Measurements from ENCODE around the gene CHL1. TPM values are rescaled to one million over a fixed set of nuclear protein-coding genes. Genes with fewer than 3 reads are reported as not detected.

CHL1 gene
- total RNA-seq, 4 donors from 2014 or later: 2.6 to 64.8 (median 17.7) TPM

DNA sequence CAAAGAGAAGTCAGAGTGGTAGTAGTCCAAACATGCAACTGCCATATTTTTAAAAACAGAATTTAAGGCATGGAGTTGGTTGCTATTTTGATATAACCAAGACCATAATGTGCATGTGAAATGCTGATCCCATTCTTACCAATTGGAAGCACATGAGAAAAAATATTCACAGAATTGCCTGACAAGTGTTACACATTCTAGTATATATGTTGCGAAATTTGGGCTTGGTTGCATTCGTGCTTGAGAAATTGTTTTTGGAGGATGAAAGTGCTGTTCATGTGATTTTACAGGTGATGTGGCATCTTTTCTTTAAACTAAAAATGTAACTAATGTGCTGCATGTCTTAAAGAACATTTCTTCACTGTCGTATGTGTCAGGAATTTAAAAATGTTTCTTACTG lies 199.7 kb downstream of the CHL1 start:
- no peaks in the 10 kb centered on the region for H3K4me1 ChIP-seq
- intact Hi-C loops (cut with DNase I; ENCODE audit: low total_unique reads): no loop called here
- H3K27ac ChIP-seq: no peak overlapping the region
- no peak for DNase-seq
- no peaks in the 10 kb centered on the region for H3K36me3 ChIP-seq
- H3K9me3 ChIP-seq: no peaks in the 10 kb centered on the region
- TF ChIP-seq POLR2A (IDR thresholded peaks at IDR 0.05): no peak
- TF ChIP-seq, protein P1, sequence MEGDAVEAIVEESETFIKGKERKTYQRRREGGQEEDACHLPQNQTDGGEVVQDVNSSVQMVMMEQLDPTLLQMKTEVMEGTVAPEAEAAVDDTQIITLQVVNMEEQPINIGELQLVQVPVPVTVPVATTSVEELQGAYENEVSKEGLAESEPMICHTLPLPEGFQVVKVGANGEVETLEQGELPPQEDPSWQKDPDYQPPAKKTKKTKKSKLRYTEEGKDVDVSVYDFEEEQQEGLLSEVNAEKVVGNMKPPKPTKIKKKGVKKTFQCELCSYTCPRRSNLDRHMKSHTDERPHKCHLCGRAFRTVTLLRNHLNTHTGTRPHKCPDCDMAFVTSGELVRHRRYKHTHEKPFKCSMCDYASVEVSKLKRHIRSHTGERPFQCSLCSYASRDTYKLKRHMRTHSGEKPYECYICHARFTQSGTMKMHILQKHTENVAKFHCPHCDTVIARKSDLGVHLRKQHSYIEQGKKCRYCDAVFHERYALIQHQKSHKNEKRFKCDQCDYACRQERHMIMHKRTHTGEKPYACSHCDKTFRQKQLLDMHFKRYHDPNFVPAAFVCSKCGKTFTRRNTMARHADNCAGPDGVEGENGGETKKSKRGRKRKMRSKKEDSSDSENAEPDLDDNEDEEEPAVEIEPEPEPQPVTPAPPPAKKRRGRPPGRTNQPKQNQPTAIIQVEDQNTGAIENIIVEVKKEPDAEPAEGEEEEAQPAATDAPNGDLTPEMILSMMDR (IDR thresholded peaks at IDR 0.05): no peak
- no peak overlapping the region for H3K4me3 ChIP-seq
- H3K27me3 ChIP-seq: no peaks in the 10 kb centered on the region

DNA sequence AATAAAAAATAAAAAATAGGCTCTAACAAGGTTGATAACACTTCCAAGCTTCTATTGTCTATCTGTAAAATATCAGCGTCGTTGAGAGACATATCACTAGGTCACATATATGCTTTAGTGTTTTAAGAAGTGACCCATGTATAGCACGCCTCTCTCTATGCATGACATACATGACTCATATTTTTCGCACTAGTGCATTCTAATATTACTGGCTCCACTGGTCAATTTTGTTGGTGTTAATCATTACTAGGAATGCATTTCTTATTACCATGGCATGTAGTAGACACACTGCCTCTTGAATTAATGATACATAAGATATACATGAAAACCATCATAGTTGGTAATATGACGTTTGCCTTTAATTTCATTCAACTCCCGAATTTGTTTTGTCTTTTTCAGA lies 203.1 kb downstream of the CHL1 start:
- Histone ChIP-seq H3K4me1 (no peaks in the 10 kb centered on the region), H3K4me3 (no peak overlapping the region), H3K27me3 (no peaks in the 10 kb centered on the region), H3K36me3 (no peaks in the 10 kb centered on the region), H3K9me3 (no peaks in the 10 kb centered on the region), H3K27ac (no peak overlapping the region)
- TF ChIP-seq, protein P1 (IDR thresholded peaks at IDR 0.05): no peak
- no peak for TF ChIP-seq POLR2A (IDR thresholded peaks at IDR 0.05)
- no peak for DNase-seq
- intact Hi-C loops (cut with DNase I; ENCODE audit: low total_unique reads): no loop called here

DNA sequence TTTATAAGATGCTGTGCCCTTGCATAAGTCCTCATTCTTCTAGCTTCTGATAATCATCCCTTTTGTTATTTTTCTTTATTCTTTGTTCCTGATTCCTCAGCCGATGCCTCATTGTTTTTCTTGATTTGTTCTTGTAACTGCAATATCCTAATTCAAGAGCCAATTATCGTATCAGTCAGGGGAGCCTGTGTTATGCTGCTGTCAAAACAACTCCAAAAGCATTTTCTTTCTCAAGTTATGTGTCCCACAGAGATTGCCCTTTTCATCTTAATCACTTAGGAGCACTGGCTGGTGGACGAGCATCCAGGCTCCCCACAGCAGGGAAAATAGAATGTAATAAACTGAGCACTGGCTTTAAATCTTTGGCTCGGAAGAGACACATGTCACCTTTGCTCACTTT lies 207.3 kb downstream of the CHL1 start:
- H3K27me3 ChIP-seq: no peaks in the 10 kb centered on the region
- H3K4me3 ChIP-seq: no peak overlapping the region
- no peaks in the 10 kb centered on the region for H3K9me3 ChIP-seq
- intact Hi-C loops (cut with DNase I; ENCODE audit: low total_unique reads): no loop called here
- no peaks in the 10 kb centered on the region for H3K4me1 ChIP-seq
- H3K27ac ChIP-seq: no peak overlapping the region
- H3K36me3 ChIP-seq: no peaks in the 10 kb centered on the region
- TF ChIP-seq, protein P1 (IDR thresholded peaks at IDR 0.05): no peak
- TF ChIP-seq POLR2A (IDR thresholded peaks at IDR 0.05): no peak
- no peak for DNase-seq

DNA sequence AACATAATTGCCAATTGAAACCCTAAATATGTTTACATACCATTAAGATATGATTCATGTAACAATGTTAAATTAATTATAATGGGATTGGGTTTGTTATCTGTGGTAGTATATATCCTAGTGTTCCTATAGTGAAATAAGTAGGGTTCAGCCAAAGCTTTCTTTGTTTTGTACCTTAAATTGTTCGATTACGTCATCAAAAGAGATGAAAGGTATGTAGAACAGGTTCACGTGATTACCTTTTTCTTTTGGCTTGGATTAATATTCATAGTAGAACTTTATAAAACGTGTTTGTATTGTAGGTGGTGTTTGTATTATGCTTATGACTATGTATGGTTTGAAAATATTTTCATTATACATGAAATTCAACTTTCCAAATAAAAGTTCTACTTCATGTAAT lies 212.4 kb downstream of the CHL1 start:
- TF ChIP-seq, protein P1 (IDR thresholded peaks at IDR 0.05): no peak
- TF ChIP-seq POLR2A (IDR thresholded peaks at IDR 0.05): no peak
- H3K9me3 ChIP-seq: no peaks in the 10 kb centered on the region
- no peak overlapping the region for H3K27ac ChIP-seq
- H3K27me3 ChIP-seq: no peaks in the 10 kb centered on the region
- no peak for DNase-seq
- no peaks in the 10 kb centered on the region for H3K4me1 ChIP-seq
- intact Hi-C loops (cut with DNase I; ENCODE audit: low total_unique reads): no loop called here
- H3K4me3 ChIP-seq: no peak overlapping the region
- H3K36me3 ChIP-seq: no peaks in the 10 kb centered on the region

DNA sequence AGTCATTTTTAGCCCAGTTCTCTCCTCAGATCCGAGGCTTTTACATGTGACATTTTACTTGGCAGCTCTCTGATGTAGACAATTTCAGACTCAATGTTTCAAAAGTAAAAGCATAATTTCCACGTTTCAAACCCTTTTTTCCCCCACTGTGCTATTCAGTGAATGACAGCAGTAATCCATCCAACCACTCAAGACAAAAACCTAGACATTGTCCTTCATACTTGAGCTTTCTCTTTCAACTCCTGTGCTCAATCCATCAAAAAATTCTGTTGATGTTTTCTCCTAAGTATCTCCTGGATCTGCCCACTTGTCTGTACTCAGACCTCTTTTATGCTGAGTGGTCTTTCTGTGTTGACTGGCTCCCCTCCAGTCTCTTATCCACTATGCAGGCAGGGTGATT lies 214.7 kb downstream of the CHL1 start:
- Histone ChIP-seq H3K4me1 (no peaks in the 10 kb centered on the region), H3K4me3 (no peak overlapping the region), H3K36me3 (no peaks in the 10 kb centered on the region), H3K27me3 (no peaks in the 10 kb centered on the region), H3K27ac (no peak overlapping the region), H3K9me3 (no peaks in the 10 kb centered on the region)
- no peak for DNase-seq
- no peak for TF ChIP-seq POLR2A (IDR thresholded peaks at IDR 0.05)
- TF ChIP-seq, protein P1 (IDR thresholded peaks at IDR 0.05): no peak
- intact Hi-C loops (cut with DNase I; ENCODE audit: low total_unique reads): no loop called here

Measured in uterus (tissue), 4 donors.